Measurements from ENCODE around the gene DDO.
"Not testable (repeated sequence)": the region's sequence is repeated elsewhere in the genome, so short reads cannot be mapped to it uniquely, and the experiment has no call there.

The DDO gene

DNA sequence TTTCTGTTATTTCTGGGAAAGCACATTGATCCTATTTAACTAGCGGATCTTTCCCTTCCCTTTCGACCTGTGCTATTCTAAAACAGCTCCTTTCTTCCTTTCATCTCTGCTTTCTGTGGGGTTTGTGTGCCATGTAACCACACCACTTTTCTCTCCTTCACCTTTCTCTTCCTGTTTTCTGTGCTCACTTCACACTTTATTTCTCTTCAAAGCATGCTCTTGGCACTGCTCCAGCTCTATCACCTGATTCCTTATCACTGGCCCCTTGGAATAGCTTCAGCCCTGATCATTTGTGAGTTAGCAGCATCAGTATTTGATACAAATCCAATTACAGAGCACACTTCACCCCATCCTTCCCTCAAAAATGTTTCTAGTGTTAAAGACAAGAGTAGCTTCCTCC is 49.1 kb downstream of the DDO start:
- no peak for DNase-seq

DNA sequence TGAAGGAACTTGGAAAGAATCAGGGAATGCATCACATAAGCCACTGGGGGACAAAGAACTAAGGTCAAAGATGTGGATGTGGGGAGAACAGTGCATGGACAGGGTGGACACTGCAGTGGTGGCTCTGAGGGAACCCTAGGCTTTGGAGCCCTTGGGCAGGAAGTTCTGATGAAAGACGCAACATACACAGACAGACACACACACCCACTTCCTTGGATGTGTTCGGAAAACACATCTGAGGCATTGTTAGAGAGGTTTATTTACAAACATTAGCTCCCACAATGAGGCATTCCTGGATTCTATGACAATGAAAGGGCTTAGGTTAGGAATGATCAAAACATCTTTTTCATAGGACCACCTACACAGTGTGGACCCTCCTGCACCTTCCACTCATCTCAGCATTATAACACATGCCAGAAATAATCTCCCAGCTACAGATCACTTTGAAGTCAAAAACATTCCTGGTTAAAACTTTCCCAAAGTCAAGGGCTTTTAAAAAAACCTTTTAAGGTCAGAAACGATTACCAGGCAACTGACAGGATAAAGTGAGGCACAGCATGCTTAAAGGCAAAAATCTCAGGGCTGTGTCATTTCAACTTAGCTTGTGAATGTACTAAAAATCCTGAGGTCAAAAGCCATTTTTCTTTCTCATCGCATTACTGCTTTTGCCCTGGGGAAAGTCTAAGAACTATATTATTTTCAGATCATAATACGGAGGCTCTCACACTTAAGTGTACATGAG is 50.8 kb downstream of the DDO start:
- no peak for DNase-seq

DNA sequence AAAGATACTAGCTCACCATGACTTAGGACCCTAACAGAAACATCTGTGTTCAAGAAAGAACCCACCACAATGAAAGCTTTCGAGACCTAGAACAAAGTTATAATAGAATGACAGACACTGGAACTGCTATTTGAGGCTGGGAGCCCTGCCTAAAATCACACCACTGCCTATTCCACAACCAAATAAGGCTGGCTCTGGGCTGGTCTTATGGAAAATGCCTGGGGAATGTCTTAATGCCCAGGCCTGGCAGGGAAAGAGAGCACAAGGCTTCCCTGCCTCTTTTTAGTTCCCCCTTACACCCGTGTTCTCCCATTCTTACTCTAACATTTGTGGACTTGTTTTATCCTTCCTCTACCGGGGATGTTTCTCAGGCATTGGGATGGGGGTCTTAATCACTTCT is 51.6 kb downstream of the DDO start:
- DNase-seq = no peak

DNA sequence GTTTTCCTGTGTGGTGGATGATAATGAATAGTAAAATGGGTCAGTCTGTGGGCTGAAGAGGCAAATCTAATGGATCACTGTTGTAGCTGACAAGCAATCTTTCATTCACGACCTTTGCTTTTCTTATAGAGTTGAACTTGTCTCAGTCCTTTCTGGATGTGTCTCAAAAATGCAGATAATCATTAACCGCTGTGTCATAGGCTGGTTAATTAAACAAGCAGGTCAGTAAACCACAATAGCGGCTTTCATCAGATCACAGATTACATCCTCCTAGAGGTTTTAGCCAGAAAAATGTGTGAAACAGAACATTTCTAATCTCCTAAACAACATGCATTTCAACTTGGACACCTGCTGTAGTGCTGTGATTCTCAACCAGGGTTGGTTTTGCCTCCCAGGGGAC is 54.7 kb downstream of the DDO start:
- no peak for DNase-seq

DNA sequence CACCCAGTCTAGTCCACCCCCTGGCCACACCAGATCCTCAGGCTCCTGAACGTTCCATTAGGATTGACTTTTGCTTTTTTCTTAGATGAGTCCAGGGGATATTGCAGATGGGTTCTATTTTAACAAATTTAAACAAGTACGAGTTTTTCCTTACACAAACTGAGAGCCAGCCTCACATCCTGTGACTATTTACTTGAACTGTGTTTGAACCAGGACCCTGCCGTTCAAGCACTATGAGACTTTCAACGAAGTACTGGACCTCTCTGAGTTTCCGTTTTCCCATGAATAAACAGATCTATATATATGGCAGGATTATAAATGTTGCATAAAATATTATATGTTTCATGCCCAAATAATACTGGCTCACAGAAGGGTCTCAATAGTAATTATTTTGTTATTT is 55.8 kb downstream of the DDO start:
- no peak for DNase-seq

DNA sequence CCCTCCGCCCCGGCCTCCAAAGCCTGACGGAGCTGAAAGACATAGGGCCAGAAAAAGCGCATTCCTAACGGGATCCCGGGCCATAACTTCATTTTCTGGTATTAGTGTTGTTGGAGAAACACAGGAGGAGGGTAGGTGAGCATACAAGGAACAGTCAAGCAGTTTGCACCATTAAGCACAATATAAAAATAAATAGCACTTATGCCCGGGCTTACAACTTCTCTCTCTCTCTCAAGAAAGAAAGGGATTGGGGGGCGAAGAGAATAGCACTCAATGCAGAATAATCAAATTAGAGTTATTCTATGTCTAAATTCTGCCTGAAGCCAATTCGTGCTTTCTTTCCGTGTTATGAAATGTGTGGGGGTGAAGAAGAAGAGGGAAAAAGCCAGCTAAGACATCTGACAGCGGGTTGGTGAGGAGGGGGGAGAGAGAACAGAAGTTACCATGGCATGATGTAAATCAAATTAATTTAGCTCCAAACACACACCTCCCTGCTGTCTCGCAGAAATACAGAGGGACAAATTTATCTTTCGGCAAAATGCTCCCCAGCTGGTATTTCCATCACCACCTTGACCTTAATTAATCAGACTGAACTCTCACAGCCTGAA is 56.7 kb downstream of the DDO start:
- no peak for DNase-seq

DNA sequence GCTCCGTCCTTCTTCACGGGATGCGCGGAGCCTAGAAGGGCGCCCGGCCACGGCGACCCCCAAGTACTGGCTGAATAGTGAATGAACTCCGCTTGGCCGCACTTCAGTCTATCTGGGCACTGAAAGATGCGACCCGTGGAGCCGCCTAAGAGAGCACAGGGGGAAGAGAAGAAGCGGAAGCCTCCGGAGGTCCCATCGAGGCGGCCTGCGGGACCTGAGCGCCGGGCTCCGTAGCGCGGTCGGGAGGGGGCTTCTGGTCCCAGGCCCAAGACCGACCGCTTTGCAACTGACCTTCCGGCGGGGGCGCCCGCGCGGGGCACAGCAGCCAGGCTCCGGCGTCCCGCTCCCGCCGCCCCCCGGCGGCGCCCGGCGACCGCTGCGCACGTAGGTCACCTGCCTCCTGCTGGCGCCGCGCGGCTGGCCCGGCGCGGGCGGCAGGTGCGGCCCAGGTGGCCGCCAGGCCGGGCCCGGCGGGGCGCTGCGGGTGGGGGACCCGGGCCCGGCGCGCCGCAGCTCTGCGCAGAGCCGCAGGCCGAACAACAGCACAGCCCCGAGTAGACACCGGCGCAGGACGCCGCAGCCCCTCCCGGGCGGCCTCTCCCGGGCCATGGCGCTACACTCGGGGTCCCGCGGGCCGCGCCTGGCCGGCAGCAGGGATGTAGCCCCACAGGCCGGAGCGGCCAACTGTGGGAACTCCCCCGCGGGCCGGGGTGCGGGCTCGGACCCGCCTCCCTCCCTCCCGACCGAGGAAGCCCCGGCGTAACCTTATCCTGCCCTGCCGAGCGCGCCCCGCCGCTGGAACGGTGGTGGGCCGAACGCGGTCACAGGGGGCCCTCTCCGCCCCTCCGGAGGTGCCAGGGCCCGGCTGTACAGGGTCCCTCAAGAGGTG is 57.5 kb downstream of the DDO start, which contains the start of gene METTL24:
METTL24 (minus strand) TSS at position 686 of the 889 bp plus-strand sequence; CDS start at position 609, 77 bp downstream.
- peak; percentile 11 for DNase-seq

DNA sequence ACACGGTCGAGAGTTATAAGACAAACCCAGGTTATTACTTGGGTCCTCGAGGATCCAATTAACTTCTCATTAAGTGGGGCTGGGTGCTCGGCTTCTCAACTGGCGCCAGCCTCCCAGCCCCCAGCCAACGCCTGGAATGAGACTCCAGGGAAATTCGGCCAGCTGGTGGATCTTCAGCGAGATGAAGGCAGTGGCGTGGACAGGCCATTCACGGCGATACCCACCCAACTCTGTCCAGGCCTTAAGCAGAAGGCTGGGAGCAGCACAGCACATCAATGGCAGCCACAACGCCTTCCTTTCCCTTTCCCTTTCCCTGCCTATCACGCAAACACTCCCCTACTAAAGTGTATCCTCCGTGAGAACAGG is 58.1 kb downstream of the DDO start:
- no peak for DNase-seq

DNA sequence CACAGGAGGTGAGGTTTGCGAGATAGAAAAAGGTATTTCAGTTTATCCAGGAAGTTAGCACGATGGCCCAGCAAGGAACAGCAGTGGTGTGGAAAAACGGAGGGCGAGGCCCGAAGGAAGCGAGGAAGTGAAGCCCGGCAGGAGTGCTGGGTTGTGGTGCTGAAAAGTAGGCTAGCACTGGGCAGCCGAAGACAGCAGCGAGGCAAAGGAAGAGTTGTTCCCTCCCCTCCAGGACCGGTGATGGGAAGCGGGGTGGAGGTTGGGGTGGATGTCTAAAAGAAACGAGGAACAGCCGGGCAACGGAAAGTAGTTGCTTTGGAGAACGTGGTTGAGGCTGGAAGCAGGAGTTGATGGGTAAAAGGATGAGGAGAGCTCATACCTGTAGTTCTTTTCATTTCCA is 58.6 kb downstream of the DDO start:
- DNase-seq = no peak

DNA sequence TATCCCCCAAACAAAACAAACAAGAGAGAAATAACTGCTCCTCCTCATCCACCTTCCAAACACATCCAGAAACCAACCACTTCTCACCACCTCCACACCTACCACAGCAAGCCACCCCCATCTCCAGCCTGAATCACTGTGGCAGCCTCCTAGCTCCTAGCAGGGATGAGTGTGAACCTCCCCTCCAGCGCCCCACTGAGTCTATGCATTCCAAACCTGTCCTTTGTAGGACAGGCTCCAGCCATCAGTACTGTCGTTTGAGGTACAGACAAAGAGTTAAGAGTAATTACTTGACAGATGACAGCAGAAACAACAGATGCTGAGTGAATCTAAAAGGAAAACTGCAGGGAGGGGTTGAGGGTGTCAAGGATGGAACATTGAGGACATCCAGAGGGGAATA is 59.6 kb downstream of the DDO start:
- no peak for DNase-seq

DNA sequence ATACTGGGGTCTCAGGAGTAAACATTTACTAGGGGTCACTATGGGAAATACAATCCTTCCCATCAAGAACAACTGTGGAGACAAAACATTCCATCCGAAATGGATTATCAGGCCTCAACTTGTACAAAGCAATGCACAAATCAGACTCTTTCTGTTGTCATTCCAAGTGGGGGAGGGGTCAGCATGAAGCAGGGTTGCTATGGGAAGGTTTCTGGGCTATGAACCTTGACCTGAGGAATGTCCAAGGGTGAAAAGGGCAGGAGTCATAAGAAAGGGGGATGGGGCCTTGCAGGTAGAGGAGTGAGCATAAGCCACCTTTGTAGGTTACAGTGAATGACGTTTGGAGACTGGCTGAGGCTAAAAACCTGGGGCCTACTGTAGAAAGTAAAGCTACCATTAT is 60.4 kb downstream of the DDO start:
- no peak for DNase-seq

DNA sequence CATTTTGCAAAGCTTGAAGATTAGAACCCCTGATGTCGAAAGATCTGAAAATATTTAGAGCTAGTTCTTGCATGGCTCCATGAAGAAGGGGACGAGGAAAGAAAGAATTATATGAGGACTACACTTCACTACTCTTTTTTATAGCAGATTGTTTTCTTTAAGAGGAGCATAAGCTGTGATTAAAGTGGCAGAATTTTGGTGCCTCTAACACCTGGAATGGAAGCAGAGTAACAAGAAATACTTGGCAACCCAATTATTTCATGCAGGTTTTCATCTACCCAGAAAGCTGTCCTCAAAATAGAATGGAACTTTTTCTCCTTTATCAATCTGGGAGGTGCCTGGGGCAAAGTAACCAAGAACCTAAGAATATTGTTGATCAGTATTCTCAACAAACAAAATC is 61.2 kb downstream of the DDO start:
- no peak for DNase-seq

DNA sequence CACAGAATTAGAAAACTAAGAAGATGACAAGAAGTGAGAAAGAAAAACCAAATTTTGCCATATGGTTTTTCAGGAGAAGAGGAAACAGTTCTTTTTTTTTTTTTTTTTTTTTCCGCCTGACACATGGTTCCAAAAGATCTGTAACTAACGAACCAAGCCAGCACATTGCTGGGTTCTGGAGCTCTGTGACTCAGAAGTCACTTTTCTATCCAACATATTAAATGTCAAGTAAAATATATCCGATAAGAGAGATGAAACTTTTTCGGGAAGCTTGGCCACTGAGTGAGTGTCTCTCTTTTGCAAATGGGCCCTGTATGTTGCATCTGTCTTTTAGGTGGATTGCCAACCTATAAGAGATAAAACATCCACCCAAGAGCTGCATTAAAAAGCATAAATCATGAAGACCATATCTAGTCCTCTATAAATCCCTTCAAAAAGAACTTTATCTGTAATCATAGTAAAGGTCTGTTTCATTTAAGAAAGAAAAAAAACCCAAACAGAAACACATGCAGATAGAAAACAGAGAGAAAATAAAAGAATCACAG is 61.8 kb downstream of the DDO start:
- no peak for DNase-seq

DNA sequence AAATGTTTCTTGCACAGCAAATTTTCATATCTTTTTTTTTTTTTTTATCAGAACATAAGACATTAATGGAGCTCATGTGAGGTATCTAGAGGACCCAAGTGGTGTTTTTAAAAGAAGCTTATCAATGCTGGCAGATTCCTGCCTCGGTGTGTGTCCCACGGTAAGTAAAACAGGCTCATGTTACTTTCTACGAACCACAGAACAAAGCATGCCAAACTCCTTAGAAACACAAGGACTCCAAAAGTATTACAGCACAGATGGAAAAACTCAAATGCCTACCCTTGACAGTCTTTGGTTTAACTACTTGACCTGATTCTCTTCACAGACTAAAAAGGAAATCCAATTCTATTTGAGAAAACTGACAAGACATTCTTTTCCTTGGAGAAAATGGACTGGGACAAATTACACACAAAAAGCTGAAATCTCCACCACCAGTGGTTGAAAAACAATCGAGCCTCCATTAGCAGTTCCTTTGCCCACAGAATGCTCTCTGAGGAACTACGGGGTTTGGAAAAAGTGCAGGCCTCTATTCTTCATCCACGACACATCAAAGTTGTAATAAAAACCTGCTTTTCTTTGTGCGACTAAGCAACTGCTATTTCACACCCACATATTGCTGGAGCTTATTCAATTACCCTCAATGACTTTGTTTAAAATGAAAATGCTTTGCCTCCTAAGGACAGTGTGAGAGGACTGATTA is 62.7 kb downstream of the DDO start:
- no peak for DNase-seq

DNA sequence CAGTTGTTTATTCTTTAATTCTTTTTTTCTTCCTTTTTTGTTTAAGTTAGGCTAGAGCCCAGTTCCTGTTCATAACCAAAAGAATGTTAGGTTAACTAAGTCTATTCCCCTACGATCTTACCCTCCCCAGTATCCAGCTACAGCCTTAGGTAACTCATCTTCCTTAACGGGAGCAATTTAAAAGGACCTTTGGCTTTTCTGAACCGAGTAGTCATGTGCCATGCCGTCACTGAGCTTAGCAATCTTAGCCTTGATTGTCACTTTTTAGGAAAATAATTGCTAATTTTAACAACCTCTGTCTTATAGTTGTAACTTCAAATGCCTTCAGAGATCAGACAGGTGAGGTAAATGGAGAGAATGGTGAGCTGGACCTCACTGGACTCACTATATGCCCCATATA is 63.4 kb downstream of the DDO start:
- no peak for DNase-seq

DNA sequence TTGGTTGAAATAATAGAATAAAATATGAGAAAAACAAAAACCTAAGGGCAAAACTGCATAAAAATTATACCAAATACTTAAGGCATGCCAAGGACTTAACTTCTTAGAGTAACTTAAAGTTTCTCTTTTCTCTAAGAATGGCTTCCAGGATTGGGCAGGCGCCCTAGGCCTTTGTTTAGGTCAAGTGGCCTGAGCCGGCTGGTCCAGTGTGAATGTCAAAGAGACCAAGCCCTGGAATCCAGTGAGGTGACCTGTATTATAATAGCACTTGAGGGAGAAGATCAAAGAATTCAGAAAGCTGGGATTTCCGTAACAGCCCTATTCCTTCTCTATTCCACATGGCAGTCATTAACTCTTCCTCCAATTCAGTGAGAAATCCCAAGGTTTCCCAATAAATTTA is 63.8 kb downstream of the DDO start:
- no peak for DNase-seq

DNA sequence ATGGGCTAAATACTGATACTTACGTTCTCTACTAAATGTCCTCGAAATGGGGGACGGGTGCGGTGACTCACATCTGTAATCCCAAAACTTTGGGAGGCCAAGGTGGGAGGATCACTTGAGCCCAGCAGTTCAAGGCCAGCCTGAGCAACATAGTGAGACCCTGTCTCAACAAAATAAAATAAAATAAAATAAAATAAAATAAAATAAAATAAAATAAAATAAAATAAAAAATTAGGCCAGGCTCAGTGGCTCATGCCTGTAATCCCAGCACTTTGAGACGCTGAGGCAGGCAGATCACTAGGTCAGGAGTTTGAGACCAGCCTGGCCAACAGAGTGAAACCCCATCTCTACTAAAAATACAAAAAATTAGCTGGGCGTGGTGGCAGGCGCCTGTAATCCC is 64.8 kb downstream of the DDO start:
- DNase-seq = not testable (repeated sequence)

DNA sequence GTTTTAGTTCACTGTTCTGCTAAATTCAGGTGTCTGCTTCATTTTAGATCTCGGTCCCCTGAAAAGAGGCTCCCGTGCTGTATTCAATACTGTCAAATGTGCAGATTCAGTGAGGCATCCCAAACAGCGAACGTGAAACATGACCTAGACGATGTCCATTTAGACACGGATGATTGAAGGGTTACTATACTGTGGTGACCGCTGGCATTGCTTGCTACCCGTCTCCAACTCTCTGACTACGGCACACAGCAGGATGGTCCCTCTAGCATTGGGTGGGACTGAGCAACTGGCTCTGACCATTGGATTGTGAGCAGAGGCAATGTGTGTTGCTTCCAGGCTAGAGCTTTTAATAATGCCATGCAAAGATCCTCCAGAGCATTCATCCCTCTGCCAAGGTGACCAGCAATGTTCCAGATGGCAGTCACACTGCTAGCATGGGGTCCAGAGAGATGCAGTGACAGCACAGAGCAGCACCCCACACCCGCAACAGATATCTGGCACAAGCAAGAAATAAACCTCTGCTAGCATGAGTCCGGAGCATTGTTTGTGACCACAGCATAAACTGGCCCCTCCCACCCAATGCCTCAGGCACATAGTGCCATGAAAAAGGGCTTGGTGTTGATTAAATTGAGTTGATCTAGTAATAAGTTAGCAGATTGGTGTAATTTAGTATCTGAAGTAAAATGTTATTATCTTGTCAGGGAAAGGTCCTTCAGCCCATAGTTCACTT is 66.2 kb downstream of the DDO start:
- no peak for DNase-seq

DNA sequence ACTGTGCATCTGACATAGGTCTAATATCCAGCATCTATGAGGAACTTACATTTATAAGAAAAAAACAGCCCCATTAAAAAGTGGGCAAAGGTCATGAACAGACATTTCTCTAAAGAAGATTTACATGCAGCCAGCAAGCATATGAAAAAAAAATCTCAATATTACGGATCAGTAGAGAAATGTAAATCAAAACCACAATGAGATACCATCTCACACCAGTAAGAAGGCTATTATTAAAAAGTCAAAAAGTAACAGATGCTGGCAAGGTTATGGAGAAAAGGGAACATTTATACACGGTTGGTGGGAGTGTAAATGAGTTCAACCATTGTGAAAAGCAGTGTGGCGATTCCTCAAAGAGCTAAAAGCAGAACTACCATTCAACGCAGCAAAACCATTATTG is 70.3 kb downstream of the DDO start:
- DNase-seq = no peak

DNA sequence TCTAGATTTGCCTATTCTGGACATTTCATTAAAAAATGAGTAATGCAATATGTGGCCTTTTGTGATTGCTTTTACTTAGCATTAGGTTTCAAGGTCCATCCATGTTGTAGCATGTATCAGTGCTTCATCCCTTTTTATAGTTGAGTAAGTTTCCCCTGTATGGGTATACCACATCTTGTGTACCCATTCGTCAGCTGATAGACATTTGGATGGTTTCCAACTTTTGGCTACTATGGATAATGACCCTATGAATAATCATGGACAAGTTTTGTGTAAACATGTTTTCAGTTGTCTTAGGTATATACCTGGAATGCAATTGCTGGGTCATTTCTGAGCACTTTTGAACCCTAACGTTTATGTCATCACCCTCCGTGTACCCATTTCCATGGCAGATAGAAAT is 72.6 kb downstream of the DDO start:
- DNase-seq = no peak

All from EL (cell line).